Lower leg skin (tissue), 4 donors: ENCODE results near the gene CD226. TPM values are rescaled to one million over a fixed set of nuclear protein-coding genes. Genes with fewer than 3 reads are reported as not detected.
"Not testable (repeated sequence)": the region's sequence is repeated elsewhere in the genome, so short reads cannot be mapped to it uniquely, and the experiment has no call there.

Experiments used
- DNase-seq, 2 donors: peaks; one replicate each; pipeline ENCODE4 v3.0.0-alpha.2; 2019; ENCODE audit warnings: low spot score in 2 of 2
- H3K4me3 ChIP-seq: fragments of 200-600 bp; sonication (generic); 2 replicates; pipeline ENCODE4 v1.5.1; 2017; ENCODE audit warnings: mild to moderate bottlenecking, low read depth; ENCODE audit not compliant: poor library complexity, severe bottlenecking
- CTCF ChIP-seq, 3 donors: fragments of 450-650 bp; IDR thresholded peaks; one replicate each; pipeline ENCODE4 v1.5.1; 2016; ENCODE audit warnings: antibody characterized with exemption in 3 of 3, mild to moderate bottlenecking in 3 of 3, moderate library complexity in 2 of 3
- POLR2A ChIP-seq, 2 donors: fragments of 450-650 bp; IDR thresholded peaks; one replicate each; pipeline ENCODE4 v1.6.1; 2016 to 2017; ENCODE audit warnings: antibody characterized with exemption in 2 of 2, mild to moderate bottlenecking in 1 of 2, moderate library complexity in 1 of 2
- WGBS, 2 donors: methylation state at CpG; one replicate each; pipeline ENCODE4 v1.1.5; 2018; 5-methylcytosine and 5-hydroxymethylcytosine counted together
- intact Hi-C: fragments of 100-400 bp; cut with DNase I; formaldehyde crosslinking; loops from one replicate; pipeline ENCODE4 v1.15.0; 2023; ENCODE audit warnings: low total_unique reads
- total RNA-seq, 4 donors: library from RNA; depleted of rRNA; stranded (reverse); fragments of >200 nt; gene quantifications; one replicate each; pipeline ENCODE4 v1.1.0, GENCODE V29; 2016

CD226 gene
- total RNA-seq, 4 donors from 2014 or later = 0.13 to 0.29 (median 0.26) TPM; not detected in 1

GRCh38 chr18:69880083-69880482 lies 67.6 kb downstream of the CD226 start:
- WGBS, 2 donors = 90 to 96% methylated on average over 3 of the region's 3 CpGs
- DNase-seq = no peak
- intact Hi-C loops = no loop called here
- no peak for TF ChIP-seq POLR2A (IDR thresholded peaks at IDR 0.05)
- TF ChIP-seq CTCF (IDR thresholded peaks at IDR 0.05) = no peak
- no peak overlapping the region for H3K4me3 ChIP-seq

- WGBS, 2 donors = 52 to 65% methylated on average over 3 of the region's 3 CpGs
- H3K4me3 ChIP-seq, intact Hi-C loops, DNase-seq: not testable (repeated sequence)
These were observed 68.6 kb downstream of the CD226 start for GRCh38 chr18:69879051-69879450.

- intact Hi-C loops = no loop called here
- H3K4me3 ChIP-seq = no peak overlapping the region
- DNase-seq = no peak
- TF ChIP-seq CTCF (IDR thresholded peaks at IDR 0.05) (no peak), POLR2A (IDR thresholded peaks at IDR 0.05) (no peak)
- WGBS, 2 donors = 68 to 76% methylated on average over 6 of the region's 6 CpGs
These were observed 69.3 kb downstream of the CD226 start for GRCh38 chr18:69878213-69878933.

GRCh38 chr18:69876490-69876889 lies 71.2 kb downstream of the CD226 start:
- WGBS, 2 donors = 80 to 91% methylated on average over 3 of the region's 3 CpGs
- TF ChIP-seq CTCF (IDR thresholded peaks at IDR 0.05) (no peak), POLR2A (IDR thresholded peaks at IDR 0.05) (no peak)
- H3K4me3 ChIP-seq = no peak overlapping the region
- intact Hi-C loops = no loop called here
- no peak for DNase-seq

GRCh38 chr18:69874058-69874457 lies 73.6 kb downstream of the CD226 start:
- WGBS, 2 donors = 86 to 94% methylated on average over 2 of the region's 2 CpGs
- DNase-seq = no peak
- TF ChIP-seq CTCF (IDR thresholded peaks at IDR 0.05) (no peak), POLR2A (IDR thresholded peaks at IDR 0.05) (no peak)
- no peak overlapping the region for H3K4me3 ChIP-seq
- intact Hi-C loops = no loop called here

GRCh38 chr18:69872661-69873060 lies 75.0 kb downstream of the CD226 start:
- intact Hi-C loops = no loop called here
- 75 to 90% methylated on average over 4 of the region's 4 CpGs for WGBS, 2 donors
- no peak overlapping the region for H3K4me3 ChIP-seq
- no peak for TF ChIP-seq CTCF (IDR thresholded peaks at IDR 0.05)
- no peak for TF ChIP-seq POLR2A (IDR thresholded peaks at IDR 0.05)
- DNase-seq = no peak
